Calu3 (cell line): Measurements from ENCODE around the gene OMP. TPM values are rescaled to one million over a fixed set of nuclear protein-coding genes. Genes with fewer than 3 reads are reported as not detected.

Experiments
- BruUV-seq: library from RNA; stranded (reverse); fragments of 400-500 nt; replicated peaks from 2 replicates; lab custom pipeline; 2021; lab: Mats Ljungman, UMichigan
- CTCF ChIA-PET: fragments of 300-600 bp; sonication (Branson Sonifier 250); formaldehyde crosslinking; loops from one replicate; lab custom pipeline; 2022; ENCODE audit warnings: antibody characterized with exemption; lab: Charles Lee
- DNase-seq: peaks from one replicate; pipeline ENCODE4 v3.0.0; 2022
- H3K27ac Mint-ChIP-seq: one replicate; pipeline ENCODE4 v1.8.0; 2022; ENCODE audit warnings: mixed read lengths; ENCODE audit not compliant: unreplicated experiment
- H3K27me3 Mint-ChIP-seq: one replicate; pipeline ENCODE4 v1.8.0; 2022; ENCODE audit warnings: mixed read lengths; ENCODE audit not compliant: unreplicated experiment
- H3K36me3 Mint-ChIP-seq: one replicate; pipeline ENCODE4 v1.8.0; 2022; ENCODE audit warnings: mild to moderate bottlenecking, moderate library complexity, mixed read lengths; ENCODE audit not compliant: insufficient read depth, unreplicated experiment
- H3K4me1 Mint-ChIP-seq: one replicate; pipeline ENCODE4 v1.8.0; 2022; ENCODE audit warnings: mild to moderate bottlenecking, low read depth, mixed read lengths; ENCODE audit not compliant: unreplicated experiment
- H3K4me3 Mint-ChIP-seq: one replicate; pipeline ENCODE4 v1.8.0; 2022; ENCODE audit warnings: mild to moderate bottlenecking, low read depth, moderate library complexity, mixed read lengths; ENCODE audit not compliant: unreplicated experiment
- H3K9me3 Mint-ChIP-seq: one replicate; pipeline ENCODE4 v1.8.0; 2022; ENCODE audit warnings: low read depth, mixed read lengths; ENCODE audit not compliant: unreplicated experiment
- intact Hi-C: fragments of 100-400 bp; cut with micrococcal nuclease; formaldehyde crosslinking; loops from one replicate; pipeline ENCODE4 v1.10.0; 2022; ENCODE audit not compliant: unreplicated experiment
- total RNA-seq: library from RNA; stranded (reverse); gene quantifications from 2 replicates; pipeline ENCODE4 v1.2.3, GENCODE V29; 2022
- TF ChIP-seq, protein P1 (sequence below): fragments of 200-600 bp; IDR thresholded peaks from one replicate; pipeline ENCODE4 v1.8.0; 2022; ENCODE audit warnings: antibody characterized with exemption; ENCODE audit not compliant: unreplicated experiment

OMP gene
- total RNA-seq, 1 experiment from 2014 or later = 1.1 TPM

DNA sequence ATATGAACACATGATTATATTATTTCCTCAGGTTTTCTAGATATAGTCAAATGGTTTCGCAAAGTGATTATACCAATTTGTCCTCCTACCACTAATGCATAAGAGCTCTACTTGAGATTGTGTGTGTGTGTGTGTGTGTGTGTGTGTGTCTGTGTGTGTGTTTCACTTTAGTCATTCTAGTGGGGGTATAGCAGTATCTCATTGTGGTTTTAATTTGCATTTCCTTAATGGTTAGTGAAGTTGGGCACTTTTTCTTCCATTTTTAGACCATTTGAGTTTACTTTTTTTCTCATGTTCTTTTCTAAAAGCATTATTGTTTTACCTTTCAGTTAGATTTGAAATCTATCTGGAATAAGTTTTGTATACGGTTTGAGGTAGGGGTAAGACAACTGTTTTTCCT is 23.0 kb upstream of the OMP start:
- no peaks in the 10 kb centered on the region for H3K9me3 Mint-ChIP-seq
- peaks cover 37% of the 10 kb centered on the region for H3K4me1 Mint-ChIP-seq
- no peak overlapping the region for H3K27ac Mint-ChIP-seq
- TF ChIP-seq, protein P1, sequence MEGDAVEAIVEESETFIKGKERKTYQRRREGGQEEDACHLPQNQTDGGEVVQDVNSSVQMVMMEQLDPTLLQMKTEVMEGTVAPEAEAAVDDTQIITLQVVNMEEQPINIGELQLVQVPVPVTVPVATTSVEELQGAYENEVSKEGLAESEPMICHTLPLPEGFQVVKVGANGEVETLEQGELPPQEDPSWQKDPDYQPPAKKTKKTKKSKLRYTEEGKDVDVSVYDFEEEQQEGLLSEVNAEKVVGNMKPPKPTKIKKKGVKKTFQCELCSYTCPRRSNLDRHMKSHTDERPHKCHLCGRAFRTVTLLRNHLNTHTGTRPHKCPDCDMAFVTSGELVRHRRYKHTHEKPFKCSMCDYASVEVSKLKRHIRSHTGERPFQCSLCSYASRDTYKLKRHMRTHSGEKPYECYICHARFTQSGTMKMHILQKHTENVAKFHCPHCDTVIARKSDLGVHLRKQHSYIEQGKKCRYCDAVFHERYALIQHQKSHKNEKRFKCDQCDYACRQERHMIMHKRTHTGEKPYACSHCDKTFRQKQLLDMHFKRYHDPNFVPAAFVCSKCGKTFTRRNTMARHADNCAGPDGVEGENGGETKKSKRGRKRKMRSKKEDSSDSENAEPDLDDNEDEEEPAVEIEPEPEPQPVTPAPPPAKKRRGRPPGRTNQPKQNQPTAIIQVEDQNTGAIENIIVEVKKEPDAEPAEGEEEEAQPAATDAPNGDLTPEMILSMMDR = no peak
- CTCF ChIA-PET = interaction anchor here (0.6 kb wide), 1 partner anchor 33 kb away, joined by 7 read pairs; no protein-coding TSS in a partner anchor
- BruUV-seq = no TSS peak
- intact Hi-C loops = no loop called here
- no peak for DNase-seq
- no peaks in the 10 kb centered on the region for H3K27me3 Mint-ChIP-seq
- no peak overlapping the region for H3K4me3 Mint-ChIP-seq
- H3K36me3 Mint-ChIP-seq = peaks cover 5% of the 10 kb centered on the region

DNA sequence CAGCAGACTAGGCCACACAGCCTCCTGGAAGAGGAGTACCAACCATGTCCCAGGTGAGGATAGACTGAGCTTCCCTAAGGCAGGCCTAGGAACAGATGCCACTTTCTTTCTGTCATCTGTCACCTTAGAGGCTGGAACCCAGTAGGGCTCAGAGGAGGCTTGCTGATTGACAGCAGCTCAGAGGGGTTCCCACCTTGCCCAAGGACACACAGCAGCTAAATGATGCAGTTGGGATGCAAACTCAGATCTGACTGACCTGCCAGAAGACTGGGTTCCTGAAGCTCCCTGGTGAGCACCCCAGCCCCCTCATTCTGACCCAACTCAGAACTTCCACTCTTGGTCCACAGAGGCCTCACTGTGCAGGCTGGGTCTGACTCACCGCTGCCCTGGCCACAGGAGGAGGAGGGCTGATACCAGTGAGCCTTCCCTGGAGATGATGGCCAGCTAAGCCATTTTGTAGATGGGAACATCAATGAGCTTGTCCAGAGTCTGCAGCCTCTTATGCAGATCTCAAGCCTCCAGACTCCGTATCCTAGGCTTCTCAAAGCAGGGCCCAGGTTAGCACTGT is 21.9 kb upstream of the OMP start:
- DNase-seq = no peak
- Mint-ChIP-seq H3K27ac (no peak overlapping the region), H3K4me3 (no peak overlapping the region), H3K36me3 (no peaks in the 10 kb centered on the region), H3K9me3 (no peaks in the 10 kb centered on the region), H3K27me3 (no peaks in the 10 kb centered on the region), H3K4me1 (peaks cover 30% of the 10 kb centered on the region)
- intact Hi-C loops = no loop called here
- TF ChIP-seq, protein P1 = no peak
- BruUV-seq = no TSS peak
- CTCF ChIA-PET = interaction anchor here (1.1 kb wide), 1 partner anchor 10 kb away, joined by 3 read pairs; no protein-coding TSS in a partner anchor

DNA sequence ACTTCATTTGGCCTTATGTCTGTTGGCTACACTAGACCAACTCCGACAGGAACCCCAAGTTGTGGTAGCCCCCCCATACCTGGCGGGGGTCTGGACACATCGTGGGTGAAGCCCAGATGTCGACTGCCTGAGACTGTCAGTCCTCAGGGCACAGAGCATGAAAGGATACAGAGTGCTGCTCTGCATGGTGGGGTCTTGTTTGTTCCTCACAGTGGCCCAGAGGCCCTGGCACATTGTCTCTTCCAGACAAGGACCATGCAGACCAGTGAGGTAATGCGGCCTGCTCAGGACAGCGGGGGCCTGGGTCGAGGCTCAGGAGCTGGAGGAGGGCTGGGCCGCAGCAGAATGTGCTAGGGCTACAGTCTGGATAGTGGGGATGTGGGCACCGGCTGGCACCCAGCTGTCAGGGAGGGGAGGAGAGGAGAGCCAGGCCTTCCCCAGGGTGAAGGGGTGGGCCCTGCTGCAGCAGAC is 21.2 kb upstream of the OMP start:
- TF ChIP-seq, protein P1 = no peak
- H3K27me3 Mint-ChIP-seq = no peaks in the 10 kb centered on the region
- peaks cover 30% of the 10 kb centered on the region for H3K4me1 Mint-ChIP-seq
- no peak overlapping the region for H3K27ac Mint-ChIP-seq
- H3K9me3 Mint-ChIP-seq = no peaks in the 10 kb centered on the region
- BruUV-seq = no TSS peak
- CTCF ChIA-PET = interaction anchor here (0.7 to 2.0 kb wide), 3 partner anchors 9 to 37 kb away, joined by 3 to 8 read pairs (median 3); no protein-coding TSS in a partner anchor
- H3K4me3 Mint-ChIP-seq = no peak overlapping the region
- DNase-seq = no peak
- intact Hi-C loops = no loop called here
- H3K36me3 Mint-ChIP-seq = no peaks in the 10 kb centered on the region

DNA sequence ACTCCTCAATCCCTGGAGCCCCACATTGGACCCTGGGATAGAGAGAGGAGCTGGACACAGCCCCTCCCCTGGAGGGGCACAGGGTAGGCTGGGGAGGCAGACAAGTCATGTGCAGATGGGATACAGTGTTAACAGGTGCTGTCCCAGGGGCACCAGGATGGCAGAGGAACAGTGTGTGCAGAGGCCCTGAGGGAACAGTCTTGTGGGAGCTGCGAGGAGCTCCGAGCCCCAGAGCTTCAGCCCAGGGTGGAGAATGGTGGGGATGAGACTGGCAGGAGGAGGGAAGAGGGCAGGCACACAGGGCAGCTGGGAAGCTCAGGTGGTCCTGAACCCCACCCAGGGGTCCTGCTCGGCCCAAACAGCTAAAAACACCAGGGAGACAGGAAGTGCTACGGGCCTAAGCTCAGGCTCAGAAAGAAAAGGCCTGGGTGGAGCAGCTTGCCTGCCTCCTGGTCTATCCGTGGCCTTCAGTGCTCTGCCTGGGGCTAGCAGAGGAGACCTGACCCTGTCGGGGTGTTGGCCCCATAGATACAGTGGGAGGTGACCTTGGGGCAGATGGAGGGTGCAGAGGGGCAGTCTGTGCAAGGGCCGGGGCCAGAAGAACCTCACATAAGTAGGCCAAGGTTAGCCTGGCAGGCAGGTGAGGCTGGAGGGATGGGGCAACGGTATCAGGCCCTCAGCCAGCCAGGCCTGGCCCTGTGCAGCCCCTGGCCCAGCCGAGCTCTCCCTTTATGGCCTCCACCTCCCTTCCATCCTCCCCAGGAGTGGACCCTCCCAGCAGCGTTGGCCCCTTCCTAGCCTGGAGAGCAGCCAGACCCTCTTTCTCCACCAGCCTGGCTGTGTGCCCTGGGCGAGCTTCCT is 20.4 kb upstream of the OMP start:
- DNase-seq = no peak
- Mint-ChIP-seq H3K27me3 (no peaks in the 10 kb centered on the region), H3K4me3 (no peak overlapping the region), H3K36me3 (no peaks in the 10 kb centered on the region), H3K27ac (no peak overlapping the region), H3K4me1 (peaks cover 33% of the 10 kb centered on the region), H3K9me3 (no peaks in the 10 kb centered on the region)
- CTCF ChIA-PET = interaction anchor here (0.7 to 2.0 kb wide), 2 partner anchors 9 to 36 kb away, joined by 3 to 8 read pairs; no protein-coding TSS in a partner anchor
- no TSS peak for BruUV-seq
- intact Hi-C loops = no loop called here
- TF ChIP-seq, protein P1 = no peak
